Measurements from ENCODE around the gene HBEGF.

GRCh38 chr5:140310434-140310833 is 36.0 kb downstream of the HBEGF start:
- TF ChIP-seq CTCF (IDR thresholded peaks at IDR 0.05) (no peak), POLR2A (IDR thresholded peaks at IDR 0.05) (no peak)

All from thyroid gland (tissue), 4 donors.